Astrocyte of the hippocampus (primary cell): ENCODE measurements around the gene FSD2.
"Not testable (repeated sequence)": the region's sequence is repeated elsewhere in the genome, so short reads cannot be mapped to it uniquely, and the experiment has no call there.

ENCODE experiments used
- DNase-seq: peaks from one replicate; pipeline ENCODE4 v3.0.0; 2011; ENCODE audit warnings: low read depth, low spot score

FSD2 gene

DNA sequence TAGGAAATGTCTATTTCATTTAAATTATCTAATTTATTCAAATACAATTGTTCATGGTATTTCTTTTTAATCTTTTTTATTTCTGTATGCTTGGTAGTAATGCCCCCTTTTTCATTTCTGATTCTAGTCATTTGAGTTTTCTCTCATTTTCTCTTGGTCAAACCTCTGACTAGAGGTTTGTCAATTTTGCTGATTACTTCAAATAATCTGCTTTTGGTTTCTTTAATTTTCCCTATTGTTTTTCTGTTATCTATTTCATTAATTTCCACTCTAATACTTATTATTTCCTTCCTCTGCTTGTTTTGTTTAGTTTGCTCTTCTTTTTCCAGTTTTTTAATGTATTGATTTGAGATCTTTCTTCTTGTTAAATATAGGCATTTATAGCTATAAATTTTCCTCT, 12.1 kb downstream of the FSD2 start:
- DNase-seq: no peak

- DNase-seq: no peak
These were observed 13.8 kb downstream of the FSD2 start for GRCh38 chr15:82792068-82792467.

- no peak for DNase-seq
These were observed 15.5 kb downstream of the FSD2 start for GRCh38 chr15:82790321-82790720.

- peak; percentile 18 for DNase-seq
These were observed 16.4 kb downstream of the FSD2 start for GRCh38 chr15:82789491-82789890.

GRCh38 chr15:82788496-82788895, 17.4 kb downstream of the FSD2 start:
- no peak for DNase-seq

DNA sequence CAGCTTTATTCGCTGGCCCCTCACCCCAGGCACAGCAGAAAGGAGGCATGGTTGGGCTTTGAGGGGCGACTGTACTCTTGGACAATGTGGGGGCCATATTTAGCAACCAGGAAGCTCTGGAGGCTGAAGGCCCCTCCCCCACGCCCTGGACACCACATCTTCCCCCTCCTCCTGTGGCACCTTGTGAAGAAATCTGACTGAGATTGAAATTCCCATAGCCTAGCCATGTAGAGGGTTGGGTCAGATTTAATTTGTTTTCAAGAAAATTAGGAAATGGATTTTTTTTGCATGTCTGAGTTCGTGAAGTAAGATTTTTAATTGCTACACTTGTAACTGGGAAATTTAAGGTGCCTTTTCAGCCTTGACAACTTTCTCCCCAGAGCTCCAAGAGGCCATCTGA, 24.5 kb downstream of the FSD2 start:
- no peak for DNase-seq

DNA sequence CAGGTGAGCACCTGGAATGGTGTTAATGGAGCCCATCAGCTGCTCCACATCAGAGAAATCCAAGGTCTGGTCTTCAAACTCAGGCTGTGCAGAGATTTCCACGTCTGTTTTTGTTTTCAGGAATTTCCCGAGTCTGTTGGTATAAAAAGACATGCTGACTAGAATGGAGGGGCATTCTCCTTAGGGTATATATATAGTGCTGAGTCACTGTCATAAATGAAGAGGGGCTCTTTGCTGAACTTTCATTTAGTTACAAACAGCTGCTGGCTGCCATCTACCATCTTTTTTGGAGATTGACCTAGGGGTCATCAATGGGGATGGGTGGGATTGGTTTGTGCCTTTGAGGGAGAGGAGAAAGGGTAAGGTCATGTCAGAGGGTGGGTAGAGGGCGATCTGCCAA, 27.1 kb downstream of the FSD2 start:
- no peak for DNase-seq

DNA sequence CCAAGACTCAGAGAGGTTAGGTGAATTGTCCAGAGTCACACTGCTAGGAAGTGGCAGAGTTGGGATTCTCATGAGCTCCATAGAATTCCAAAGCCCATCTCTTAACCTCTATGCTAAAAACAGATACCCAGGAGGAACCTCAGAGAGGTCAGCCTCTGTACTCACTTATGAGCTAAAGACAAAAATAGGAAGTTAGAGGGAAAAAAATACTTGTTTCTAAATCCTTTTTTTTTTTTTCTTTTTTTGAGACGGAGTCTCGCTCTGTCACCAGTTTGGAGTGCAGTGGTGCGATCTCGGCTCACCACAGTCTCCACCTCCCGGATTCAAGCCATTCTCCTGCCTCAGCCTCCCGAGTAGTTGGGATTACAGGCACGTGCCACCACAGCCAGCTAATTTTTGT, 31.4 kb downstream of the FSD2 start:
- DNase-seq: no peak

GRCh38 chr15:82771789-82772607, 33.9 kb downstream of the FSD2 start:
- no peak for DNase-seq

DNA sequence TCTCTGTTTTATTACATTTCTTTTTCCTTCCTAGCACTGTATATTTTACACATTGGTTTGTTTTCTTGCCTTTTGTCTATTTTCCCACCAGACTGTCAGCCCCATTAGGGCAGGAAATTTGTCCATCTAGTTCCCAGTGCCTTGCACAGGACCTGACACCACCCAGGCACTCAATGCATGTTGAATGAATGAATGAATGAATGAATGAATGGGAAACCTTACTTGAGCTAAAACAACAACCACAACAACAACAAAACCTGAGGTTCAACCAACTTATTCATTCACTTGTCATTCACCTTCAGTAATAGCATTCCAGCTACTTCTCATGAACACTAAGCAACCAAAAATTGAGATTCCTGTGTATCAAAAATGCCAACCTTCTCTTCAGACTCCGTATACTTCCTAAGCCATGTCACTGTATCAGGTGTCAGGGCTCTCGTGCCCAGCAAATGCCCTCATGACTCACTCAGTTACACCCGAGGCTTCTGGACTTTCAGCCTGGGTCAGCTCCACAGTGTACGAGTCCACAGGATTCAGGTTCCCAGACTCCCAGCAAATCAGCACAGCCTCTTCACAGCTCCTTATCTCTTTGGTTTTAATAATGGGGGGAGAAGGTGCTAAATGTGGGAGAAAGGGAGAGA, 37.3 kb downstream of the FSD2 start:
- DNase-seq: peak; percentile 58

GRCh38 chr15:82767163-82767829, 38.6 kb downstream of the FSD2 start:
- DNase-seq: no peak

- DNase-seq: not testable (repeated sequence)
These were observed 39.7 kb downstream of the FSD2 start for GRCh38 chr15:82766201-82766600.

DNA sequence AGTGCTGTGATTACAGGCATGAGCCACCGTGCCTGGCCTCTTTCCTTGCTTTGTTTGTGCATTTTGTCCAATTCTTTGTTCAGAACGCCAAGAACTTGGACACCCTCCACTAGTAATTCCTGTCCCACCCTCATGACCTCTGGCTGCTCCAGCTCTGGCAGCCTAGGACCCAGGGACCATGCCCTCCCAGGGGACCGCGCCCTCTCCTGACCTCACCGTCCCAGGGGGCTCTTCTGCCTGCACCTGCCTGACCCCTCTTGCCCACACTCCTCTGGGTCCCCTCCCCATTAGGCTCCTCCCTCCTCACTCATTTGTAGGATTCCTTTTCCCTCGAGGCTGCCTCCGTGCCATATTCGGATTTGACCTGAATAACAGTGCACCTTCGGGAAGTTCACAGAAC, 41.1 kb downstream of the FSD2 start:
- DNase-seq: no peak

DNA sequence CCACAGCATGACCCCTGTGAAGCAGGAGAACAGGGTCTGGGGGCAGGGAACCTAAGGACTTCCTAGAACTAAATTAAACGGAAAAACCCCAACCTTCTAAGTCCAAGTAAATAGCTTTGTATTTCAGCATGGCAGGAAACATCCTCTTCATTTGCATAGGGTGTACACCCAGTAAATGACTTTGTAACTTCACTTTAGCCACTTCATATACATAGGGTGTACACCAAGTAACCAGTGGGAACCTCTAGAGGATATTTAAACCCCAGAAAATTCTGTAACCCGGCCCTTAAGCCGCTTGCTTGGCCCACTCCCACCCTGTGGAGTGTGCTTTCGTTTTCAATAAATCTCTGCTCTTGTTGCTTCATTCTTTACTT, 41.8 kb downstream of the FSD2 start:
- DNase-seq: no peak

GRCh38 chr15:82763361-82764116, 42.3 kb downstream of the FSD2 start:
- no peak for DNase-seq

- DNase-seq: no peak
These were observed 54.6 kb downstream of the FSD2 start for GRCh38 chr15:82751308-82751707.

DNA sequence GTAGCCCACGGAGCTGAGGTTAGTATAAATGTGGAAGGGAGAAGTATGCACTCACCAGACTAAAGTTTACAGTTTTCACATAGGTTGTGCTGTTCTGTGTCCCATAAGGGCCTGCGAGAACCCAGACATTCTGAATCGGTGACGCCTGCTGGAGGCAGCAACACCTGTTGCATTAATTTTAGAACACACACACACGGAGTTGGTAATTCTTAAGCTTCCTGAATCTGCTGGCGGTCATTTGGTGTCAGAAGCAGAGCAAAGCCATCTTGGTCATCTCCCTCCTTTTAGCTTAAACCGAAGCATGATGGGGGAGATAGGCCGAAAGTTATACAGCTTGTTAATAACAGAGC, 55.1 kb downstream of the FSD2 start:
- no peak for DNase-seq

DNA sequence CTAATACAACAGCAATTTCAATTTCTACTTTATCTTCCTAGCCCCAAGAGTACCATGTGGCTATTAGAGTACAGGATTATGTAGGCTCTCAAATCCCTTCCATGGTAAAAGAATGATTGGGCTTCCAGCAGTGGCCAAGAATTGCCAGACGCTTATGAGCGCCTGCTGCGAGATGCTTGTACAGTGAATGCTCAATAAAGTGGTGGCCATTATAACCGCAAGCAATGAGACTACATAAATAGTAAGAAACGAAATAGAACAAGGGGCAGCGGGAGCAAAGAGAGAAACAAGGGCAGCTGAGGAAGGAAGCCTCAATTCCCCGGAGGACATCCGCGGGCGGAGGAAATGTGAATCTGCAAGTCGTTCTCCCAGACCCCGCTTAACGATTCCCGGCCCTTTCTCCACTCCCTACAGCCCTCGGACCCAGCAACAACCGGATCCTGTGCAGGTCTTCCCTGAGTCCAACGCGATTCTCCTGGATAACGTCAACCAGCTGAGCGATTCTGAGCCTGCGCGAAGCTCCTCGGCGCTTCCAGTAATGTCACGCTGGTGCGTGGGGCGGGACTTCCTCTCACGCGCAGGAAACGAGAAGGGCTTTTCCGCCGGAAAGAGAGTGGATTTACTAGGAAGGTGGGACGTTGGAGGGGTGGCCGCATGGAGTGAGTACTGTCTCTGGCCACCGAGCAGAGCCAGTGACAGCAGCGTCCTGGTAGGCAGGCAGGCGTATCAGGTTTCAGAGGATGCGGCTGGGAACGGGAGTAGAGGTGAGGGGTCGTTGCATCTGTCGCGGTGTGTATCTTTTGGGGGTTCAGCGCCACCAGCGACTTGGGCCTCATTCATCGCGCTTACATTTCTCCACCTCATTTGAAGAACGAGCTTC, 55.7 kb downstream of the FSD2 start:
- peak; percentile 97 for DNase-seq

GRCh38 chr15:82748315-82748714, 57.6 kb downstream of the FSD2 start:
- DNase-seq: no peak

DNA sequence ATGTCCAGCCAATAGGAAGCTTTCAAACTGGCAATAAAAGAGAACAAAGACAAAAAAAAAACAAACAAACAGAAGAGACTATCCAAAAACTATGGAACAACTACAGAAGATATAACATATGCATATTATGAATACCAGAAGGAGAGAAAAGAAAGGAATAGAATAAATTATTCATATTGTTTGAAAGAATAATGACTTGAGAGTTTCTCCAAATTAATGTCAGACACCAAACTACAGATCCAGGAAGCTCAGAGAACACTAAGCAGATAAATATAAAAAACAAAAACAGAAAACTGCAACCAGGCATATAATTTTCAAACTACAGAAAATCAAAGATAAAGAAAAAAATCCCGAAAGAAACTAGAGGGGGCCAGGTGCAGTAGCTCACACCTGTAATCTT, 62.1 kb downstream of the FSD2 start:
- no peak for DNase-seq

DNA sequence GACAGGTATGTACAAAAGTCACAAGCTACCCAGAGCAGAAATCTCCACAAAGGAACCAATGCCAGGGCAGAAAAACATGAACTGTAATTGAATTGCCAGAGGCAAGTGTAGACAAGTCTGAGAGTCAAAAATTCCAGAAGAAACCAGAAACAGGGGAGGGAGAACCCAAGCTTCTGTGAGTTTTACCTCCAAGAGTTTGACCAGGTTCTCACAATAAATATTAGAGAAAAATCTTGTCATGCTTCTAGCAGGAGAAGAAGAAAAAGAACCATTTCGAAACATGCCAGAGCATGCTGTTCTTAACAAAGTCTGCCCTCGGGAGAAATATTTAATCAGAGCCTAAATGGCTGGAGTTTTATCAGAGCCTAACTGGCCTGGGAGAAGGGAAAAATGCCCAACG, 63.7 kb downstream of the FSD2 start:
- peak; percentile 23 for DNase-seq
